Epithelial cell of proximal tubule (primary cell): Measurements from ENCODE around the gene LRRC40. TPM values are rescaled to one million over a fixed set of nuclear protein-coding genes. Genes with fewer than 3 reads are reported as not detected.
"Not testable (repeated sequence)": the region's sequence is repeated elsewhere in the genome, so short reads cannot be mapped to it uniquely, and the experiment has no call there.

Source experiments
- DNase-seq: peaks from one replicate; pipeline ENCODE4 v3.0.0-alpha.2; 2011; ENCODE audit warnings: low read depth
- H3K4me3 ChIP-seq: 2 replicates; pipeline ENCODE4 v1.5.1; 2011; ENCODE audit warnings: low read depth, mild to moderate bottlenecking, low read length
- total RNA-seq: library from RNA; depleted of rRNA; stranded (reverse); fragments of >200 nt; gene quantifications from 2 replicates; pipeline ENCODE4 v1.2.3, GENCODE V29; 2015
- TF ChIP-seq, protein P1 (sequence below): conservative IDR thresholded peaks from 2 replicates; pipeline ENCODE4 v1.5.1; 2012; ENCODE audit warnings: low read depth, mild to moderate bottlenecking, low read length

LRRC40 gene
- total RNA-seq, 1 donor from 2014 or later = 32.8 TPM

DNA sequence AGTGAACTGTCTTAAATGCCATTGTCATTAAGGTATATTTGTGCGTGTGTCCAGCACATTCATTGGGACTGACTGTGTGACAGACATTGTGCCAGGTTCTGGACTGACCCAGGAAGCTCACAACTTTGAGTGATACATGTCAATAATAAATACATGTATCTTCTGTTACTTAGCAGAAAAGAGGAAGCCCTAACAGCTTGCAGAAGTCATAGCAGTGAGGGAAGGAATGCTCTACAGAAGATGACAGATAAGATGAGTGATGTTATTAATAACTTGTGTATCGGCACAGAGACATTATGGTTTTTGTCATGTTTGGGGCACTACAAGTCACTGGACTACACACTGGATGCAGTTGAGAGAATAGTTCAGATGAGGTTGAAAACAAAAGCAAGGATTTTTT is 14.6 kb upstream of the LRRC40 start:
- DNase-seq = no peak
- H3K4me3 ChIP-seq = no peak overlapping the region
- TF ChIP-seq, protein P1, sequence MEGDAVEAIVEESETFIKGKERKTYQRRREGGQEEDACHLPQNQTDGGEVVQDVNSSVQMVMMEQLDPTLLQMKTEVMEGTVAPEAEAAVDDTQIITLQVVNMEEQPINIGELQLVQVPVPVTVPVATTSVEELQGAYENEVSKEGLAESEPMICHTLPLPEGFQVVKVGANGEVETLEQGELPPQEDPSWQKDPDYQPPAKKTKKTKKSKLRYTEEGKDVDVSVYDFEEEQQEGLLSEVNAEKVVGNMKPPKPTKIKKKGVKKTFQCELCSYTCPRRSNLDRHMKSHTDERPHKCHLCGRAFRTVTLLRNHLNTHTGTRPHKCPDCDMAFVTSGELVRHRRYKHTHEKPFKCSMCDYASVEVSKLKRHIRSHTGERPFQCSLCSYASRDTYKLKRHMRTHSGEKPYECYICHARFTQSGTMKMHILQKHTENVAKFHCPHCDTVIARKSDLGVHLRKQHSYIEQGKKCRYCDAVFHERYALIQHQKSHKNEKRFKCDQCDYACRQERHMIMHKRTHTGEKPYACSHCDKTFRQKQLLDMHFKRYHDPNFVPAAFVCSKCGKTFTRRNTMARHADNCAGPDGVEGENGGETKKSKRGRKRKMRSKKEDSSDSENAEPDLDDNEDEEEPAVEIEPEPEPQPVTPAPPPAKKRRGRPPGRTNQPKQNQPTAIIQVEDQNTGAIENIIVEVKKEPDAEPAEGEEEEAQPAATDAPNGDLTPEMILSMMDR = no peak

DNA sequence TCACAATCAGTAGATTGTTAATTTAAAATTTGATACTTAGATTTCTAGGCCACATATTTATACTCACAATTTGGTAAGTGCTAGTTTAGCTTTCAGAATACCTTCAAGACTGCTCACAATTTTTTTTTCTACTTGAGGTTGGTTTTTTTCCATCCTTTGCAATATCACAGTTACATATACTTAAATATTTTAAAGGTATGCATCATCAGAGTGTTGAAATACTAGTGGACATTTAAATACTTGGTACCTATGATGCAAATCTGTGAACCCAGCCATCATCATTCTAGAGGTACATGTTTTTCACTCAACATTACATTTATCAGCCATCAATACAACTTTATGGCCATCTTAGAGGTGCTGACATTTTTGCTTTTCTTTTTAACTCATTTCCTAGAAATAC is 6.2 kb upstream of the LRRC40 start:
- TF ChIP-seq, protein P1 = no peak
- H3K4me3 ChIP-seq = no peak overlapping the region

DNA sequence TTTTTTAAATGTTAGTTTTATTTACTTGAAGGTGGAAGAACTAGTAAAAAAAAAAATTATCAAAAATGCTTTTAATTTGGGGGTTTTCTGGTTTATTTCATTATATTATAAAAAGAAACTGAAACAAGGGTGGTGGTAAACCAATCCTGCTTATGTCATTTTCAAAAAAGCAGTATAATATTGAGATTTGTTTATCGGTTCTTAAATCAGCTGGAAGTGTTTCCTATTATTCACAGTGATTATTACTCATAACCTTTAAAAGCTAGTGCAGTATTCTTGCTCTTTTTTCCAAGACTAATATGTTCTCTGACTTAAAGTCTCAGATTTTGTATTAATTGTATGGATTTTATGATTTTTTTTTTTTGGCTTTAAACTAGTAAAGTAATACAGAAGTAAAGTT is 5.4 kb upstream of the LRRC40 start:
- no peak overlapping the region for H3K4me3 ChIP-seq
- TF ChIP-seq, protein P1 = no peak
- no peak for DNase-seq

More for the DNA sequence above, 6.2 kb upstream of the LRRC40 start:
- no peak for DNase-seq

DNA sequence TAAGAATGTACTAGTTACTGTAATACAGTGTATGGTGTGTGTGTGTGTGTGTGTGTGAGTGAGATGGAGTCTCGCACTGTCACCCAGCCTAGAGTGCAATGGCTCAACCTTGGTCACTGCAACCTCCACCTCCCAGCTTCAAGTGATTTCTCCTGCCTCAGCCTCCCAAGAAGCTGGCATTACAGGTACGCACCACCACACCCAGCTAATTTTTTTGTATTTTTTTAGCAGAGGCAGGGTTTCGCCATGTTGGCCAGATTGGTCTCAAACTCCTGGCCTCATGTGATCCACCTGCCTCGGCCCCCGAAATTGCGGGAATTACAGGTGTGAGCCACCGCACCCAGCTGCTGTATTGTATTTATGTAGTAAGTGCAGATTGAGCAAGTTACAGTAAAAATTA is 2.9 kb upstream of the LRRC40 start:
- TF ChIP-seq, protein P1 = no peak
- DNase-seq = no peak
- no peak overlapping the region for H3K4me3 ChIP-seq

DNA sequence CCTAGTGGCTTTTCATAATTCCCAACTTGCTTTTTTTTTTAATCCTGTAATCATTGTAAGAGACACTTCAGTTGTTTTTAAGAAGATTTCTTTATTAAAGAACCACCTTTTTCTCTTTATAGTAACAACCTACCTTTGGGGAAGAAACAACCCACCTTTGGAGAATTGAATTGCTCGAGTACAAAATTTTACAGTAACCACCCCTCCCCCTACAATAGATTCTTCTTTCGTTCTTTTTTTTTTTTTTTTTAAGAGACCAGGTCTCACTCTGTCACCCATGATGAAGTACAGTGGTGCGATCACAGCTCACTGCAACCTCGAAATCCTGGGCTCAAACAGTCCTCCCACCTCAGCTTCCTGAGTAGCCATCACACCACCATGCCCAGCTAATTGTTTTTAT is 2.1 kb upstream of the LRRC40 start:
- no peak for DNase-seq
- H3K4me3 ChIP-seq = peak overlapping the region; percentile 96
- TF ChIP-seq, protein P1 = no peak

DNA sequence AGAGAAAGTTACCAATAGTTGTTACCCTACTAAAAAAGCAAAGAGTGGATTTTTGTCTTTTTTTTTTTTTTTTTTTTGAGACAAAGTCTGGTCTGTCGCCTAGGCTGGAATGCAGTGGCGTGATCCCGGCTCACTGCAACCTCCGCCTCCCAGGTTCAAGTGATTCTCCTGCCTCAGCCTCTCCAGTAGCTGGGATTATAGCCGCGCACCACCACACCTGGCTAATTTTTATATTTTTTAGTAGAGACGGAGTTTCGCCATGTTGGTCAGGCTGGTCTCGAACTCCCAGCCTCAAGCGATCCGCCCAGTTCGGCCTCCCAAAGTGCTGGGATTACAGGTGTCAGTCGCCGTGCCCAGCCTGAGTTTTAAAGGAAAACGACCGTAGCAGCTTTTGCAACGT is 1.5 kb upstream of the LRRC40 start:
- peak overlapping the region; percentile 96 for H3K4me3 ChIP-seq
- not testable (repeated sequence) for DNase-seq

DNA sequence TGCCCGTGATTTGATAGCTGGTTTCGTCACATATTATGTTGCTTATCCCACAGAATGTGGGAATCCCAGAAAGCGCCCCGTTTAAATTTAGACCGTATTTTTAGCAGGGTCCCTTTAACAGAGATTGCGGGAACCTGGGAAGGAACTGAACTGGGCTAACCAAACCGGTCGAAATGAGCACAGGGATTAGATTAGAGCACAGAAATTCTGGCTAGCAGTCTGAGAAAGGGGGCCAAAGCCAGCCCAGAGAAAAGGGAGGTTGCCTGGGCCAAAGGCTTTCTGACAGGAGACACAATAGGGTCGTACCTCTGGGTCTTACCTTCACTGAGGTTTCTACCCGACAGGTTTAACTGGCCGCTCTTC is 327 bp downstream of the LRRC40 start:
- H3K4me3 ChIP-seq = peak overlapping the region; percentile 96
- no peak for DNase-seq
- TF ChIP-seq, protein P1 = no peak

DNA sequence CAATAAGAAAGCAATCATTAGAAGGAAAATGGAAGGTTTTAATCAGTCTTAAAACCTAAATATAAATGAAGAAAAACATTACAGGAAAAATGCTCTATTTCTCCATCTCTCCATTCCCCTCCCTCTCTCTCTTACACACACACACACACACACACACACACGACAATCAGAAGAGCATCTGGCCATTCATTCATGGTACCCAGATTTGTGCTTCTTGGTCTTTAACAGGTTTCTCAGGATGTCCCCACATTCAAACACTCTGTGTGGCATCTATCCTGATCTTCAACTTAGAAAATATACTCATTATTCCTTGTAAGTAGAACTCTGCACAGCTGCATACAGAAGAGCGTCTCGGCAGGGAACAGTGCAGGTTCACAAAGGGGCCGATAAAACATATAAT is 779 bp downstream of the LRRC40 start:
- TF ChIP-seq, protein P1 = no peak
- no peak for DNase-seq
- H3K4me3 ChIP-seq = peak overlapping the region; percentile 96
